DND-41 (cell line): ENCODE measurements around the gene BCL2L1.

Experiments used
- CTCF ChIP-seq: IDR thresholded peaks from 2 replicates; pipeline ENCODE4 v1.5.1; 2012; ENCODE audit warnings: borderline replicate concordance, low read length, moderate library complexity, mild to moderate bottlenecking; ENCODE audit not compliant: poor library complexity, severe bottlenecking; ENCODE audit errors: extremely low read depth
- EZH2 ChIP-seq: IDR thresholded peaks from 3 replicates; pipeline ENCODE4 v1.6.1; 2012; ENCODE audit warnings: borderline replicate concordance, low read depth, mild to moderate bottlenecking, moderate library complexity, low read length, inconsistent platforms; ENCODE audit not compliant: severe bottlenecking

GRCh38 chr20:31633339-31633914 lies 89.2 kb downstream of the BCL2L1 start:
- no peak for TF ChIP-seq CTCF
- TF ChIP-seq EZH2: no peak
